HepG2 (cell line): ENCODE measurements around the gene PROM2. TPM values are rescaled to one million over a fixed set of nuclear protein-coding genes. Genes with fewer than 3 reads are reported as not detected.

Experiments
- ATAC-seq: fragments of 200-7000 bp; cut with Tn5 transposase; 3 replicates; pipeline ENCODE4 v1.9.1; 2020; ENCODE audit warnings: mild to moderate bottlenecking, moderate library complexity
- BruUV-seq: library from RNA; stranded (reverse); fragments of 400-500 nt; replicated peaks from 2 replicates; lab custom pipeline; 2021; lab: Mats Ljungman, UMichigan
- CTCF ChIA-PET: fragments of 300-600 bp; formaldehyde crosslinking; extraction: SDS; loops from one replicate; lab custom pipeline; 2021; ENCODE audit warnings: low total read pairs, inconsistent platforms, low intra/inter-chr PET ratio; lab: Yijun Ruan, JAX
- POLR2A ChIA-PET: fragments of 350-600 bp; sonication (Branson Sonifier 250); formaldehyde crosslinking; loops from one replicate; lab custom pipeline; 2020; ENCODE audit warnings: antibody characterized with exemption, inconsistent platforms; lab: Yijun Ruan, JAX
- DNase-seq: peaks from one replicate; pipeline ENCODE4 v3.0.0-alpha.2; 2015; ENCODE audit warnings: low spot score
- FAIRE-seq: peaks from 3 replicates; lab custom pipeline; 2011; peaks lifted over from hg19 to GRCh38; lab: Jason Lieb, UNC
- H2AFZ ChIP-seq: one replicate; pipeline ENCODE4 v1.6.1; 2011; ENCODE audit warnings: low read length, inconsistent platforms
- H3K27ac ChIP-seq: fragments of 300-600 bp; 3 replicates; pipeline ENCODE4 v1.8.0; 2011; ENCODE audit warnings: mixed run types, mild to moderate bottlenecking, mixed read lengths, low read length, inconsistent platforms; ENCODE audit not compliant: insufficient read depth; ENCODE audit errors: extremely low read length
- H3K27me3 ChIP-seq, 2 experiments: fragments of 200-600 bp in 1 of 2; 2 replicates in 1 of 2; 3 replicates in 1 of 2; pipeline versions ENCODE4 v1.6.0 to v1.8.0; 2011; ENCODE audit warnings: low read length in 2 of 2, mild to moderate bottlenecking in 2 of 2, moderate library complexity in 2 of 2, inconsistent platforms in 1 of 2; ENCODE audit not compliant: insufficient read depth in 2 of 2, control insufficient read depth in 1 of 2
- H3K36me3 ChIP-seq, 2 experiments: fragments of 200-600 bp in 1 of 2; replicated peaks in 1 of 2; 2 replicates in 1 of 2; 3 replicates in 1 of 2; pipeline versions ENCODE4 v1.5.1 to v1.8.0; 2011; ENCODE audit warnings: low read length in 2 of 2, inconsistent platforms in 1 of 2; ENCODE audit not compliant: insufficient read depth in 2 of 2, control insufficient read depth in 1 of 2
- H3K4me1 ChIP-seq: 2 replicates; pipeline ENCODE4 v1.5.1; 2012; ENCODE audit warnings: low read length, inconsistent platforms; ENCODE audit not compliant: insufficient read depth
- H3K4me2 ChIP-seq: 2 replicates; pipeline ENCODE4 v1.6.0; 2011; ENCODE audit warnings: low read depth, low read length, inconsistent platforms
- H3K4me3 ChIP-seq, 3 experiments: fragments of 200-600 bp in 1 of 3; sonication (generic), shearing (Covaris generic) in 1 of 3; replicated peaks in 1 of 3; 2 replicates each; pipeline ENCODE4 v1.5.1; 2011 to 2016; ENCODE audit warnings: low read length in 3 of 3, inconsistent platforms in 2 of 3, low read depth in 2 of 3, mild to moderate bottlenecking in 2 of 3, control low read depth in 1 of 3, mixed read lengths in 1 of 3; ENCODE audit not compliant: insufficient read depth in 1 of 3
- H3K79me2 ChIP-seq: one replicate; pipeline ENCODE4 v1.6.1; 2011; ENCODE audit warnings: low read length, inconsistent platforms; ENCODE audit not compliant: insufficient read depth
- H3K9ac ChIP-seq: 2 replicates; pipeline ENCODE4 v1.6.0; 2011; ENCODE audit warnings: mild to moderate bottlenecking, low read depth, low read length, inconsistent platforms; ENCODE audit not compliant: insufficient read depth
- H3K9me3 ChIP-seq: 2 replicates; pipeline ENCODE4 v1.5.1; 2012; ENCODE audit warnings: mild to moderate bottlenecking, low read length
- H4K20me1 ChIP-seq: 2 replicates; pipeline ENCODE4 v1.6.0; 2011; ENCODE audit warnings: inconsistent platforms, mild to moderate bottlenecking, low read length, moderate library complexity; ENCODE audit not compliant: insufficient read depth
- HDAC1 ChIP-seq: sonication (generic); formaldehyde crosslinking; IDR thresholded peaks from 2 replicates; pipeline ENCODE4 v1.5.1; 2020; ENCODE audit warnings: mild to moderate bottlenecking, missing genetic modification reagents
- KDM6A ChIP-seq: IDR thresholded peaks from 2 replicates; pipeline ENCODE4 v1.6.1; 2016; ENCODE audit warnings: low read depth
- RFXANK ChIP-seq: IDR thresholded peaks from 2 replicates; pipeline ENCODE4 v1.6.1; 2016
- SRY ChIP-seq: sonication (generic); formaldehyde crosslinking; IDR thresholded peaks from 2 replicates; pipeline ENCODE4 v1.8.0; 2022; ENCODE audit warnings: mild to moderate bottlenecking, missing genetic modification reagents
- TAF15 ChIP-seq: fragments of 200-400 bp; formaldehyde crosslinking; IDR thresholded peaks from one replicate; pipeline ENCODE4 v1.6.1; 2018; ENCODE audit warnings: mild to moderate bottlenecking, low read depth, low read length; ENCODE audit not compliant: poor library complexity, severe bottlenecking
- ZNF317 ChIP-seq: sonication (generic); formaldehyde crosslinking; IDR thresholded peaks from 2 replicates; pipeline ENCODE4 v1.5.0; 2020; ENCODE audit warnings: mild to moderate bottlenecking, missing genetic modification reagents
- ZNF615 ChIP-seq: sonication (generic); formaldehyde crosslinking; IDR thresholded peaks from 2 replicates; pipeline ENCODE4 v1.5.0; 2020; ENCODE audit warnings: mild to moderate bottlenecking, missing genetic modification reagents, borderline replicate concordance
- ZNF724P ChIP-seq: sonication (generic); formaldehyde crosslinking; IDR thresholded peaks from 2 replicates; pipeline ENCODE4 v1.8.0; 2022; ENCODE audit warnings: missing genetic modification reagents, borderline replicate concordance
- WGBS: methylation state at CpG from one replicate; pipeline ENCODE4 v1.1.6; 2017; ENCODE audit warnings: low lambda C conversion rate; 5-methylcytosine and 5-hydroxymethylcytosine counted together
- in situ Hi-C: cut with HindIII; loops from 2 replicates; pipeline ENCODE4 v1.10.0; 2017; ENCODE audit warnings: low pct_unique_long_range_greater_than_20kb; ENCODE audit not compliant: extremely low pct_ligation_motif_present
- intact Hi-C: fragments of 100-400 bp; cut with micrococcal nuclease; formaldehyde crosslinking; loops from one replicate; pipeline ENCODE4 v1.10.0; 2022; ENCODE audit not compliant: unreplicated experiment
- polyA plus RNA-seq, 8 experiments: library from polyadenylated mRNA; depleted of rRNA in 3 of 8; stranded (reverse) in 7 of 8; unstranded in 1 of 8; fragments of >200 nt; fragmentation: Illumina TruSeq in 4 of 8; extraction: Trizol in 4 of 8; gene quantifications; 2 replicates each; pipeline versions ENCODE4 v1.2.1 to v1.2.3, GENCODE V29; 2011 to 2016; ENCODE audit warnings: low read depth in 4 of 8, missing spikeins in 1 of 8, mixed read lengths in 1 of 8; ENCODE audit not compliant: insufficient read depth in 1 of 8
- total RNA-seq, 5 experiments: library from RNA; depleted of rRNA; stranded (reverse); fragments of >200 nt; fragmentation: Illumina TruSeq; extraction: Trizol; gene quantifications; 2 replicates each; pipeline ENCODE4 v1.2.3, GENCODE V29; 2016; ENCODE audit warnings: low read depth in 1 of 5
- TF ChIP-seq, protein P1 (sequence below): sonication (generic); formaldehyde crosslinking; IDR thresholded peaks from 2 replicates; pipeline ENCODE4 v1.4.0; 2020; ENCODE audit warnings: mild to moderate bottlenecking, missing genetic modification reagents, borderline replicate concordance

Gene PROM2
- total and polyA plus RNA-seq, 2 of the 13 experiments (the other 11 are each of a cell fraction or from before 2014, with no cell fraction given): not detected

DNA sequence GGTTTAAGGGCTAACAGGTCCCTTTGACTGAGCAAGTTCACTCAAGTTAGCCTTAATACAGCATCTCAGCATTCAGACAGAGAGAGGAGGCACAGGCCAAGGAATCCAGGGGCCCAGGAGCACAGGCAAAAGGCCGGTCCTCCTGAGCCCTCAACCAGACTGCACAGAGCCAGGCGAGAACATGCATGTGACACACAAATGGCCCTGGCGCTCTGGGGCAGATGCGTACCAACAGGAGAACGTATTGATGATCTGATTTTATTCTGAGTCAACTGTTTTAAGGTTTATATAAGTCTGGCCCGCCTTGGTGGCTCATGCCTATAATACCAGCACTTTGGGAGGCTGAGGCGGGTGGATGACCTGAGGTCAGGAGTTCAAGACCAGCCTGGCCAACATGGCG lies 57.8 kb downstream of the PROM2 start:
- H3K9ac ChIP-seq: no peak overlapping the region
- intact Hi-C loops: no loop called here
- no peak overlapping the region for H3K27ac ChIP-seq
- ATAC-seq (no peak), DNase-seq (no peak), FAIRE-seq (no peak)
- H3K79me2 ChIP-seq: no peaks in the 10 kb centered on the region
- H2AFZ ChIP-seq: no peak overlapping the region
- peaks cover 3 to 26% of the 10 kb centered on the region in 2 experiments; a peak in 4 of 5 replicates for H3K27me3 ChIP-seq
- WGBS: 68% methylated on average over 8 of the region's 8 CpGs
- no peaks in the 10 kb centered on the region for H4K20me1 ChIP-seq
- H3K4me2 ChIP-seq: no peak overlapping the region
- CTCF ChIA-PET: no interaction called here
- BruUV-seq: no TSS peak
- no peaks in the 10 kb centered on the region for H3K36me3 ChIP-seq
- no peaks in the 10 kb centered on the region for H3K4me1 ChIP-seq
- POLR2A ChIA-PET: no interaction called here
- no peaks in the 10 kb centered on the region for H3K9me3 ChIP-seq
- in situ Hi-C loops: no loop called here
- no peak overlapping the region for H3K4me3 ChIP-seq
- TF ChIP-seq RFXANK (CRISPR knock-in tag): no peak
- TF ChIP-seq, protein P1, sequence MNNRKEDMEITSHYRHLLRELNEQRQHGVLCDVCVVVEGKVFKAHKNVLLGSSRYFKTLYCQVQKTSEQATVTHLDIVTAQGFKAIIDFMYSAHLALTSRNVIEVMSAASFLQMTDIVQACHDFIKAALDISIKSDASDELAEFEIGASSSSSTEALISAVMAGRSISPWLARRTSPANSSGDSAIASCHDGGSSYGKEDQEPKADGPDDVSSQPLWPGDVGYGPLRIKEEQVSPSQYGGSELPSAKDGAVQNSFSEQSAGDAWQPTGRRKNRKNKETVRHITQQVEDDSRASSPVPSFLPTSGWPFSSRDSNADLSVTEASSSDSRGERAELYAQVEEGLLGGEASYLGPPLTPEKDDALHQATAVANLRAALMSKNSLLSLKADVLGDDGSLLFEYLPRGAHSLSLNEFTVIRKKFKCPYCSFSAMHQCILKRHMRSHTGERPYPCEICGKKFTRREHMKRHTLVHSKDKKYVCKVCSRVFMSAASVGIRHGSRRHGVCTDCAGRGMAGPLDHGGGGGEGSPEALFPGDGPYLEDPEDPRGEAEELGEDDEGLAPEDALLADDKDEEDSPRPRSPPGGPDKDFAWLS (CRISPR knock-in tag): no peak
- no peak for TF ChIP-seq ZNF317 (CRISPR knock-in tag)
- no peak for TF ChIP-seq KDM6A (CRISPR knock-in tag)
- no peak for TF ChIP-seq ZNF615 (CRISPR knock-in tag)
- no peak for TF ChIP-seq SRY (CRISPR knock-in tag)
- no peak for TF ChIP-seq ZNF724P (CRISPR knock-in tag)
- TF ChIP-seq TAF15: no peak
- no peak for TF ChIP-seq HDAC1 (CRISPR knock-in tag)
